Glutamatergic neuron (in vitro differentiated cells): Measurements from ENCODE around the gene LGR6. TPM values are rescaled to one million over a fixed set of nuclear protein-coding genes. Genes with fewer than 3 reads are reported as not detected.
A peak's percentile ranks its signal among the peaks of the same experiment; 100 is the strongest.
"Not testable (repeated sequence)": the region's sequence is repeated elsewhere in the genome, so short reads cannot be mapped to it uniquely, and the experiment has no call there.

Experiments
- DNase-seq: peaks from one replicate; pipeline ENCODE4 v3.0.0; 2022
- H3K27ac Mint-ChIP-seq: one replicate; pipeline ENCODE4 v1.8.0; 2020; ENCODE audit warnings: mild to moderate bottlenecking, mixed read lengths, inconsistent platforms; ENCODE audit not compliant: unreplicated experiment
- H3K27me3 Mint-ChIP-seq: one replicate; pipeline ENCODE4 v1.8.0; 2020; ENCODE audit warnings: mild to moderate bottlenecking, moderate library complexity, mixed read lengths, inconsistent platforms; ENCODE audit not compliant: unreplicated experiment
- H3K36me3 Mint-ChIP-seq: one replicate; pipeline ENCODE4 v1.8.0; 2020; ENCODE audit warnings: mild to moderate bottlenecking, mixed read lengths, inconsistent platforms; ENCODE audit not compliant: unreplicated experiment
- H3K4me1 Mint-ChIP-seq: one replicate; pipeline ENCODE4 v1.8.0; 2020; ENCODE audit warnings: mild to moderate bottlenecking, low read depth, mixed read lengths, inconsistent platforms; ENCODE audit not compliant: unreplicated experiment
- H3K4me3 Mint-ChIP-seq: one replicate; pipeline ENCODE4 v1.8.0; 2020; ENCODE audit warnings: mild to moderate bottlenecking, mixed read lengths, inconsistent platforms; ENCODE audit not compliant: unreplicated experiment
- H3K9me3 Mint-ChIP-seq: one replicate; pipeline ENCODE4 v1.8.0; 2020; ENCODE audit warnings: mild to moderate bottlenecking, moderate library complexity, mixed read lengths, inconsistent platforms; ENCODE audit not compliant: unreplicated experiment
- total RNA-seq: library from RNA; stranded (reverse); fragmentation: NEBNext Ultra II Directional; extraction: Animal tissue kit (Norgen Biotek cat#: 25700); gene quantifications from one replicate; pipeline ENCODE4 v1.2.1, GENCODE V29; 2021; ENCODE audit not compliant: unreplicated experiment
- TF ChIP-seq, protein P1 (sequence below): fragments of 200-600 bp; sonication (generic); IDR thresholded peaks from one replicate; pipeline ENCODE4 v1.5.0; 2021; ENCODE audit not compliant: partially characterized antibody, unreplicated experiment

Gene LGR6
- total RNA-seq, 1 donor from 2014 or later, result 0.37 TPM

DNA sequence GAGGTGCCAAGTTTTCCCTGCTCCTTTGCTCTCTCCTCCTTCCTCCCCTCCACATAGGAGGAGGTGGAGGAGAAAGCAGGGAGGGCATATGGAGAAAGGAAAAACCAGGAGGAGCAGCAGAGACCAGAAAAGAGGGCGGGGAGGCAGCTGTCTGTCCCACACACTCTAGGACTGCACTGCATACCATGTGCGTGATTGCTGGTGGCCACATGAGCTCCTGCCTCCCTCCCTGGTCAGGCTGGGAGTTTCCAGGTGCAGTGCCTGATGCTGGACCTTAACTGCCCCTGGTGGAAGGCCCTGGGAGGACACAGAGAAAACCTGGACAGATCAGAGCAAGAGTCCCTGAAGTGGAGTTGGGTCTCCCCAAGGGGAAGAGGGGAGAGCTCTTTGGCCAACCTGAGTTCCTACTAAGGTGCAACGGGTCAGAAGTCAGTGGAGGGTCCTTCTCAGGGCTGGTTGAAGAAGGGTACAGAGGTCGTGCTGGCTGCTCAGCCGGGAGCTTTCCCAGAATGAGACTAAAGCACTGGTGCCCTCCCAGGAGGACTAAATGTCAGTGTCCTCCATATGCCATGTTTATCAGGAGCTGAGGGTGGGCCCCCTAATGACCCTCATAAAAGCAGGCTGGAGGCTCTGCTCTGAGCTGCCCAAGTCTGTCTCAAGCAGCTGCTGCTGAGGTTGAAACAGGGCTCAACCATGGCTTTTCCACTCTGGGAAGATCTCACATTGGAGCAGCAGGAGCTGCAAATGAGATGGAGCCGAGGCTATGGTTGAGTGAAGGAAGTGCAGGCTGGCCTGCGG is 3.5 kb upstream of the LGR6 start:
- no peaks in the 10 kb centered on the region for H3K36me3 Mint-ChIP-seq
- H3K27ac Mint-ChIP-seq, result peak overlapping the region; percentile 75
- DNase-seq, result no peak

DNA sequence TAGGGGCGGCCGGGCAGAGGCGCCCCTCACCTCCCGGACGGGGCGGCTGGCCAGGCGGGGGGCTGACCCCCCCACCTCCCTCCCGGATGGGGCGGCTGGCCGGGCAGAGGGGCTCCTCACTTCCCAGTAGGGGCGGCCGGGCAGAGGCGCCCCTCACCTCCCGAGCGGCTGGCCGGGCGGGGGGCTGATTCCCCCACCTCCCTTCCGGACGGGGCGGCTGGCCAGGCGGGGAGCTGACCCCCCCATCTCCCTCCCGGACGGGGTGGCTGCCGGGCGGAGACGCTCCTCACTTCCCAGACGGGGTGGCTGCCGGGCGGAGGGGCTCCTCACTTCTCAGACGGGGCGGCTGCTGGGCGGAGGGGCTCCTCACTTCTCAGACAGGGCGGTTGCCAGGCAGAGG is 2.2 kb upstream of the LGR6 start:
- not testable (repeated sequence) for H3K4me3 Mint-ChIP-seq, H3K36me3 Mint-ChIP-seq, H3K27ac Mint-ChIP-seq, H3K9me3 Mint-ChIP-seq, DNase-seq
- Mint-ChIP-seq H3K27me3 (peaks cover 15% of the 10 kb centered on the region), H3K4me1 (peaks cover 10% of the 10 kb centered on the region)

More for the DNA sequence above, 3.5 kb upstream of the LGR6 start:
- H3K9me3 Mint-ChIP-seq, result peaks cover 4% of the 10 kb centered on the region
- H3K4me3 Mint-ChIP-seq, result peak overlapping the region; percentile 52
- H3K4me1 Mint-ChIP-seq, result peaks cover 8% of the 10 kb centered on the region
- peaks cover 9% of the 10 kb centered on the region for H3K27me3 Mint-ChIP-seq
- TF ChIP-seq, protein P1, sequence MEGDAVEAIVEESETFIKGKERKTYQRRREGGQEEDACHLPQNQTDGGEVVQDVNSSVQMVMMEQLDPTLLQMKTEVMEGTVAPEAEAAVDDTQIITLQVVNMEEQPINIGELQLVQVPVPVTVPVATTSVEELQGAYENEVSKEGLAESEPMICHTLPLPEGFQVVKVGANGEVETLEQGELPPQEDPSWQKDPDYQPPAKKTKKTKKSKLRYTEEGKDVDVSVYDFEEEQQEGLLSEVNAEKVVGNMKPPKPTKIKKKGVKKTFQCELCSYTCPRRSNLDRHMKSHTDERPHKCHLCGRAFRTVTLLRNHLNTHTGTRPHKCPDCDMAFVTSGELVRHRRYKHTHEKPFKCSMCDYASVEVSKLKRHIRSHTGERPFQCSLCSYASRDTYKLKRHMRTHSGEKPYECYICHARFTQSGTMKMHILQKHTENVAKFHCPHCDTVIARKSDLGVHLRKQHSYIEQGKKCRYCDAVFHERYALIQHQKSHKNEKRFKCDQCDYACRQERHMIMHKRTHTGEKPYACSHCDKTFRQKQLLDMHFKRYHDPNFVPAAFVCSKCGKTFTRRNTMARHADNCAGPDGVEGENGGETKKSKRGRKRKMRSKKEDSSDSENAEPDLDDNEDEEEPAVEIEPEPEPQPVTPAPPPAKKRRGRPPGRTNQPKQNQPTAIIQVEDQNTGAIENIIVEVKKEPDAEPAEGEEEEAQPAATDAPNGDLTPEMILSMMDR, result no peak

DNA sequence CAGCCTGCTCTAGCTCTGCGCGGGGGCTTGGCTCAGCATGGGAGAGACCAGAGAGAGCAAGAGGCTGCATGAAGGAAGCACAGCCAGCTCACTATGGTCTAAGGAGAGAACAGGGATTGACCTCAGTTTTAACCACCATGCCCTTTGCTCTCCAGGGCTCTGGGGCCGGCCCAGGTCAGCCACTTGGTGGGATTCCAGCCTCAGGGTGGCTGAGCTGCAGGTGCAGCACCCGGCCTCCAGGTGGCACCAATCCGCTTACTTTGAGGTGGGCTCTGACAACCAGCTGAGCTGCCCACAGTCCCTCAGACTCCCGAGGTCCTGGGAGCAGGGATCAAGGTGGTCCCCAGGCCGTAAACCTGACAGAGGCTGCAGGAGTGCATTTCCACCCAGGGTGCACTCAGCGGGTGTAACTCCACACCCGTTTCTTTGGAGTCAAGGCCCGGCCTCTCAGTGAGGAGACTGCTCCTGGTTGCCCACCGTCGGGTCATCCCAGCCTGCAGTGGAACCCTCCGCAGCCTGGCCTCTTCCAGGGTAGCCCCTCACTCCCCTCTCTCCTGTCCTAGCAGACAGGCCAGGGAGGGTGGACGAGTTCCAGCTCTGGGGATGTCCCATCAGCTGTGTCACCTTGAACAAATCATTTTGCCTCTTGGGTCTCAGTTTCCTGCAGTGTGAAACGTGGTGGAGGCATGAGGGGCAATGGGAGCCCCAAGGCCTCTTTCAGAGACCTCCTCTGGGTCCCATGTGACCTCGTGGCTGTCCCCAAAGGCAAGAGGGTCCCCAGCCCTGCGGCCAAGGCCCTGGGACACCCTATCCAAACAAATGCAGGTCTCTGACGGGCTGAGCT is 607 bp upstream of the LGR6 start:
- TF ChIP-seq, protein P1, result peak; percentile 85
- Mint-ChIP-seq H3K9me3 (peaks cover 3% of the 10 kb centered on the region), H3K27ac (no peak overlapping the region), H3K27me3 (peaks cover 15% of the 10 kb centered on the region), H3K36me3 (no peaks in the 10 kb centered on the region), H3K4me3 (peak overlapping the region; percentile 76), H3K4me1 (peaks cover 10% of the 10 kb centered on the region)
- peak; percentile 86 for DNase-seq

DNA sequence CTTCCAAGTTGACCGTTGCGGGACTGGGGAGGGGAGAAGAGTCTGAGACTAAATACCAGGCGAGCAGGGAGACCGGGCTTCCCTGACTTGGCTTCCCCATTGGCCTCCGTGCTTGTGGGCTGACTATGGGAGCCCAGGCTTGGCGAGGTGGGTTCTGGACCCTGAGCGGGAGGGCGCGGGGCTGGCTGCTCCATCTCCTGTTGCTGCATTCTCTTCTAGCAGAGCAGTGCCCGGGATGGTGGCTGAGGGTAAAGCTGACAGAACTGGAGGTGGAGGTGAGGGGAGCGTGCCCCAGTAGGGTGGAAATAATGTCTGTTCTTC is 689 bp downstream of the LGR6 start:
- no peaks in the 10 kb centered on the region for H3K36me3 Mint-ChIP-seq
- TF ChIP-seq, protein P1, result no peak
- DNase-seq, result no peak
- H3K4me3 Mint-ChIP-seq, result no peak overlapping the region
- H3K4me1 Mint-ChIP-seq, result peaks cover 10% of the 10 kb centered on the region
- H3K27ac Mint-ChIP-seq, result no peak overlapping the region
- peaks cover 17% of the 10 kb centered on the region for H3K27me3 Mint-ChIP-seq
- H3K9me3 Mint-ChIP-seq, result peaks cover 3% of the 10 kb centered on the region

DNA sequence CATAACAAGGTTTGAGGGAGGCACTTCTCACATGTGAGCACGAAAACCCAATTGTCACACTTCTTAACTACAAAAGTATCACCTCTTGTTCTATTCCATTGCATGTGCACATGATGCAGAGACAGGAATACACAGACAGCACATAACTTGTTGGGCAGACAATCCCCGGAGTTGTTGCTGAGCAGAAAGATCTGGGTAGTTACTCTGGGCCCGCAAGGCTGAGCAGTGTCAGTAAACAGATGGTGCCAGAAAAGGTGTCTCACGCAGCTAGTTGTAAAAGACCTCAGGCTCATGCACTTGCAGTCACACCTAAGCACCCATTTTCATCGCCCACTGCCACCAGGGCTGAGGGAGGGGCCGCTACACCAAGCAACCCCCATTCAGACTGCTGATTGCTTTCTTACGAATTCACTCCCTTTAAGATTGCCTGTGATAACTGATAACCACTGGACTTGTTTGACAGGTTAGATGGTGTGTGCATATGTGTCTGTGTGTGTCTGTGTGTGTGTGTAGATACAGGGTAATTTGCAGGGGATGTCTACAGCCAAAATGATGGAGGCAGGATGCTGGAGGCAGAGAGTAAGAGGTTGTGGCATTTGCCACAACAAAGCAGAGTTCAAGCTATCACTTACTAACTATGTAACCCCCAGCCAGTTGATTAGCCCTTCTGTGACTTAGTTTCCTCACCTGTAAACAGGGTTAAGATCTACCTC is 4.2 kb downstream of the LGR6 start:
- H3K4me1 Mint-ChIP-seq, result peaks cover 4% of the 10 kb centered on the region
- no peak overlapping the region for H3K27ac Mint-ChIP-seq
- peaks cover 14% of the 10 kb centered on the region for H3K27me3 Mint-ChIP-seq
- H3K36me3 Mint-ChIP-seq, result no peaks in the 10 kb centered on the region
- DNase-seq, result no peak
- no peak overlapping the region for H3K4me3 Mint-ChIP-seq
- peaks cover 4% of the 10 kb centered on the region for H3K9me3 Mint-ChIP-seq
- TF ChIP-seq, protein P1, result no peak
